Measurements from ENCODE around the gene GATA2. TPM values are rescaled to one million over a fixed set of nuclear protein-coding genes. Genes with fewer than 3 reads are reported as not detected.

The GATA2 gene
- total and polyA plus RNA-seq, 2 of the 13 experiments (the other 11 are each of a cell fraction or from before 2014, with no cell fraction given): 3.5 to 6.2 TPM

DNA sequence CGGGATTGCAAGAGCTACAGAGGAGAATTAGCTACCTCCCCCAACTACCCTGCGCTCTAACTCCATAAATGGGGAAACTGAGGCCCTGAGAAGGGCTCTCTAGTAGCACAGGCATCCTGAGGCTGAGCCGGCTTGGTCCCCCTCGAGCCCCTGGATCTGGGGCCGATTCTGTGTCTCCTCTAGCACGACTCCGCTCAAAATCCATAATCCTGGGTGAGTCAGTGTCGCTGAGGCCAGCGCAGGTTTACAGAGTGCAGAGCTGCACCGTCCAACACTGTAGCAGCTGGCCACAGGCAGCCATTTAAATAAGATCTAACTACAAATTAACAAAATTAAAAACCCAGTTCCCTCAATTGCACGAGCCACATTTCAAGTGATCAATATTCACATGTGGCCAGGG, 10.8 kb downstream of the GATA2 start (continued):
- TF ChIP-seq PCBP2 (optimal IDR thresholded peaks at IDR 0.05; ENCODE audit: low read depth, low read length, poor library complexity, severe bottlenecking) (no peak), KDM5B (CRISPR knock-in tag; IDR thresholded peaks at IDR 0.05; ENCODE audit: borderline replicate concordance) (no peak), GATA4 (IDR thresholded peaks at IDR 0.05; ENCODE audit: borderline replicate concordance, low read depth) (no peak), ZNF430 (CRISPR knock-in tag; IDR thresholded peaks at IDR 0.05) (no peak), ZFP36L1 (CRISPR knock-in tag; IDR thresholded peaks at IDR 0.05) (no peak), FOXO1 (CRISPR knock-in tag; IDR thresholded peaks at IDR 0.05) (no peak), ZNF562 (CRISPR knock-in tag; IDR thresholded peaks at IDR 0.05; ENCODE audit: borderline replicate concordance) (no peak)
- TF ChIP-seq, protein P1, sequence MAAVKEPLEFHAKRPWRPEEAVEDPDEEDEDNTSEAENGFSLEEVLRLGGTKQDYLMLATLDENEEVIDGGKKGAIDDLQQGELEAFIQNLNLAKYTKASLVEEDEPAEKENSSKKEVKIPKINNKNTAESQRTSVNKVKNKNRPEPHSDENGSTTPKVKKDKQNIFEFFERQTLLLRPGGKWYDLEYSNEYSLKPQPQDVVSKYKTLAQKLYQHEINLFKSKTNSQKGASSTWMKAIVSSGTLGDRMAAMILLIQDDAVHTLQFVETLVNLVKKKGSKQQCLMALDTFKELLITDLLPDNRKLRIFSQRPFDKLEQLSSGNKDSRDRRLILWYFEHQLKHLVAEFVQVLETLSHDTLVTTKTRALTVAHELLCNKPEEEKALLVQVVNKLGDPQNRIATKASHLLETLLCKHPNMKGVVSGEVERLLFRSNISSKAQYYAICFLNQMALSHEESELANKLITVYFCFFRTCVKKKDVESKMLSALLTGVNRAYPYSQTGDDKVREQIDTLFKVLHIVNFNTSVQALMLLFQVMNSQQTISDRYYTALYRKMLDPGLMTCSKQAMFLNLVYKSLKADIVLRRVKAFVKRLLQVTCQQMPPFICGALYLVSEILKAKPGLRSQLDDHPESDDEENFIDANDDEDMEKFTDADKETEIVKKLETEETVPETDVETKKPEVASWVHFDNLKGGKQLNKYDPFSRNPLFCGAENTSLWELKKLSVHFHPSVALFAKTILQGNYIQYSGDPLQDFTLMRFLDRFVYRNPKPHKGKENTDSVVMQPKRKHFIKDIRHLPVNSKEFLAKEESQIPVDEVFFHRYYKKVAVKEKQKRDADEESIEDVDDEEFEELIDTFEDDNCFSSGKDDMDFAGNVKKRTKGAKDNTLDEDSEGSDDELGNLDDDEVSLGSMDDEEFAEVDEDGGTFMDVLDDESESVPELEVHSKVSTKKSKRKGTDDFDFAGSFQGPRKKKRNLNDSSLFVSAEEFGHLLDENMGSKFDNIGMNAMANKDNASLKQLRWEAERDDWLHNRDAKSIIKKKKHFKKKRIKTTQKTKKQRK (IDR thresholded peaks at IDR 0.05; ENCODE audit: low read length): no peak
- TF ChIP-seq, protein P2, sequence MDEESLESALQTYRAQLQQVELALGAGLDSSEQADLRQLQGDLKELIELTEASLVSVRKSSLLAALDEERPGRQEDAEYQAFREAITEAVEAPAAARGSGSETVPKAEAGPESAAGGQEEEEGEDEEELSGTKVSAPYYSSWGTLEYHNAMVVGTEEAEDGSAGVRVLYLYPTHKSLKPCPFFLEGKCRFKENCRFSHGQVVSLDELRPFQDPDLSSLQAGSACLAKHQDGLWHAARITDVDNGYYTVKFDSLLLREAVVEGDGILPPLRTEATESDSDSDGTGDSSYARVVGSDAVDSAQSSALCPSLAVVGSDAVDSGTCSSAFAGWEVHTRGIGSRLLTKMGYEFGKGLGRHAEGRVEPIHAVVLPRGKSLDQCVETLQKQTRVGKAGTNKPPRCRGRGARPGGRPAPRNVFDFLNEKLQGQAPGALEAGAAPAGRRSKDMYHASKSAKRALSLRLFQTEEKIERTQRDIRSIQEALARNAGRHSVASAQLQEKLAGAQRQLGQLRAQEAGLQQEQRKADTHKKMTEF (CRISPR knock-in tag; IDR thresholded peaks at IDR 0.05): no peak
